Thymus (tissue), 11 donors: ENCODE results near the gene TIE1. TPM values are rescaled to one million over a fixed set of nuclear protein-coding genes. Genes with fewer than 3 reads are reported as not detected.
A peak's percentile ranks its signal among the peaks of the same experiment; 100 is the strongest.

Experiments used
- DNase-seq, 9 donors: peaks; one replicate each; pipeline ENCODE4 v3.0.0-alpha.2; 2013; ENCODE audit warnings: low spot score in 9 of 9, low read depth in 6 of 9, missing footprints in 1 of 9
- H3K27ac ChIP-seq, 2 donors: one replicate each; pipeline ENCODE4 v1.5.1; 2013; ENCODE audit warnings: control low read depth in 1 of 2, low read depth in 1 of 2, low read length in 1 of 2, mild to moderate bottlenecking in 1 of 2, moderate library complexity in 1 of 2
- H3K27me3 ChIP-seq, 2 donors: one replicate each; pipeline ENCODE4 v1.5.1; 2013; ENCODE audit warnings: low read length in 1 of 2; ENCODE audit not compliant: control insufficient read depth in 2 of 2, insufficient read depth in 1 of 2
- H3K36me3 ChIP-seq, 2 donors: one replicate each; pipeline ENCODE4 v1.5.1; 2013; ENCODE audit warnings: low read length in 1 of 2, mild to moderate bottlenecking in 1 of 2, moderate library complexity in 1 of 2; ENCODE audit not compliant: control insufficient read depth in 2 of 2, insufficient read depth in 2 of 2
- H3K4me1 ChIP-seq, 2 donors: one replicate each; pipeline ENCODE4 v1.5.1; 2013; ENCODE audit warnings: low read length in 2 of 2; ENCODE audit not compliant: control insufficient read depth in 2 of 2, insufficient read depth in 2 of 2
- H3K4me3 ChIP-seq, 2 donors: one replicate each; pipeline ENCODE4 v1.5.1; 2013; ENCODE audit warnings: low read length in 2 of 2, control low read depth in 1 of 2, mild to moderate bottlenecking in 1 of 2
- H3K9me3 ChIP-seq, 2 donors: one replicate each; pipeline ENCODE4 v1.5.1; 2013; ENCODE audit warnings: low read length in 1 of 2, mild to moderate bottlenecking in 1 of 2; ENCODE audit not compliant: control insufficient read depth in 2 of 2, insufficient read depth in 1 of 2
- whole genome bisulfite sequencing: extraction: QIAGEN DNeasy Blood & Tissue Kit; methylation state at CpG from one replicate; pipeline ENCODE4 v1.1.7; 2013; 5-methylcytosine and 5-hydroxymethylcytosine counted together
- polyA plus RNA-seq: library from polyadenylated mRNA; stranded (reverse); fragments of 200-250 nt; gene quantifications from one replicate; pipeline ENCODE4 v1.2.3, GENCODE V29; 2013
- total RNA-seq: library from RNA; stranded (reverse); fragments of 120-200 nt; gene quantifications from one replicate; pipeline ENCODE4 v1.2.4, GENCODE V29; 2013
- donor health status: healthy.

TIE1 gene
- total and polyA plus RNA-seq, 2 donors, result 4.8 to 8.3 TPM

GRCh38 chr1:43321331-43321891, 20.6 kb downstream of the TIE1 start:
- no peak overlapping the region for H3K4me3 ChIP-seq
- no peaks in the 10 kb centered on the region for H3K4me1 ChIP-seq
- 99% methylated on average over 16 of the region's 16 CpGs for WGBS
- no peaks in the 10 kb centered on the region for H3K27me3 ChIP-seq
- H3K9me3 ChIP-seq, result peaks cover 0 to 4% of the 10 kb centered on the region in 2 donors
- no peak for DNase-seq
- no peaks in the 10 kb centered on the region for H3K36me3 ChIP-seq
- no peak overlapping the region for H3K27ac ChIP-seq

GRCh38 chr1:43322506-43322905, 21.7 kb downstream of the TIE1 start:
- DNase-seq, result no peak
- H3K27me3 ChIP-seq, result no peaks in the 10 kb centered on the region
- H3K4me3 ChIP-seq, result no peak overlapping the region
- H3K9me3 ChIP-seq, result peaks cover 0 to 9% of the 10 kb centered on the region in 2 donors
- H3K36me3 ChIP-seq, result no peaks in the 10 kb centered on the region
- H3K4me1 ChIP-seq, result no peaks in the 10 kb centered on the region
- 97% methylated on average over 5 of the region's 5 CpGs for WGBS
- no peak overlapping the region for H3K27ac ChIP-seq

GRCh38 chr1:43324810-43325209, 24.0 kb downstream of the TIE1 start:
- no peaks in the 10 kb centered on the region for H3K27me3 ChIP-seq
- peaks cover 0 to 1% of the 10 kb centered on the region in 2 donors for H3K4me1 ChIP-seq
- peaks cover 0 to 14% of the 10 kb centered on the region in 2 donors for H3K9me3 ChIP-seq
- WGBS, result 60% methylated on average over 1 of the region's 1 CpG
- no peak overlapping the region for H3K27ac ChIP-seq
- no peaks in the 10 kb centered on the region for H3K36me3 ChIP-seq
- no peak overlapping the region for H3K4me3 ChIP-seq
- no peak for DNase-seq

- peaks cover 0 to 14% of the 10 kb centered on the region in 2 donors for H3K9me3 ChIP-seq
- no peaks in the 10 kb centered on the region for H3K36me3 ChIP-seq
- no peak overlapping the region for H3K27ac ChIP-seq
- no peak overlapping the region for H3K4me3 ChIP-seq
- DNase-seq, result no peak
- no peaks in the 10 kb centered on the region for H3K27me3 ChIP-seq
- H3K4me1 ChIP-seq, result peaks cover 0 to 6% of the 10 kb centered on the region in 2 donors
Observed at GRCh38 chr1:43325381-43325780, 24.6 kb downstream of the TIE1 start.

- no peak for DNase-seq
- 98% methylated on average over 1 of the region's 1 CpG for WGBS
- Histone ChIP-seq H3K4me3 (no peak overlapping the region), H3K27ac (no peak overlapping the region), H3K4me1 (peaks cover 0 to 8% of the 10 kb centered on the region in 2 donors), H3K36me3 (no peaks in the 10 kb centered on the region), H3K9me3 (peaks cover 0 to 14% of the 10 kb centered on the region in 2 donors), H3K27me3 (no peaks in the 10 kb centered on the region)
Observed at GRCh38 chr1:43327549-43328292, 26.9 kb downstream of the TIE1 start.

- Histone ChIP-seq H3K4me3 (no peak overlapping the region), H3K9me3 (peaks cover 0 to 14% of the 10 kb centered on the region in 2 donors), H3K27ac (no peak overlapping the region), H3K4me1 (peaks cover 0 to 8% of the 10 kb centered on the region in 2 donors), H3K36me3 (no peaks in the 10 kb centered on the region), H3K27me3 (no peaks in the 10 kb centered on the region)
- peak in 2 of 9 donors; percentile 7 to 13 for DNase-seq
- 37% methylated on average over 6 of the region's 6 CpGs for WGBS
Observed at GRCh38 chr1:43329995-43330751, 29.4 kb downstream of the TIE1 start.

- H3K4me1 ChIP-seq, result peaks cover 0 to 8% of the 10 kb centered on the region in 2 donors
- WGBS, result 97% methylated on average over 5 of the region's 5 CpGs
- H3K27me3 ChIP-seq, result no peaks in the 10 kb centered on the region
- no peaks in the 10 kb centered on the region for H3K36me3 ChIP-seq
- no peak overlapping the region for H3K27ac ChIP-seq
- no peak for DNase-seq
- no peak overlapping the region for H3K4me3 ChIP-seq
- peaks cover 0 to 8% of the 10 kb centered on the region in 2 donors for H3K9me3 ChIP-seq
Observed at GRCh38 chr1:43331688-43332087, 30.9 kb downstream of the TIE1 start.

GRCh38 chr1:43334453-43335205, 33.8 kb downstream of the TIE1 start:
- no peaks in the 10 kb centered on the region for H3K9me3 ChIP-seq
- DNase-seq, result no peak
- H3K4me3 ChIP-seq, result no peak overlapping the region
- WGBS, result 80% methylated on average over 7 of the region's 7 CpGs
- H3K36me3 ChIP-seq, result no peaks in the 10 kb centered on the region
- H3K27ac ChIP-seq, result no peak overlapping the region
- peaks cover 0 to 8% of the 10 kb centered on the region in 2 donors for H3K4me1 ChIP-seq
- no peaks in the 10 kb centered on the region for H3K27me3 ChIP-seq
